B cell (primary cell): Measurements from ENCODE around the gene CAMK1D. TPM values are rescaled to one million over a fixed set of nuclear protein-coding genes. Genes with fewer than 3 reads are reported as not detected.
A peak's percentile ranks its signal among the peaks of the same experiment; 100 is the strongest.

Experiments used
- ATAC-seq: fragments of 200-7000 bp; cut with Tn5 transposase; one replicate; pipeline ENCODE4 v1.10.0; 2021; ENCODE audit warnings: low read depth, mild to moderate bottlenecking, moderate number of reproducible peaks, moderate library complexity
- CTCF ChIA-PET: fragments of 350-600 bp; sonication (Branson Sonifier 250); formaldehyde crosslinking; loops from one replicate; lab custom pipeline; 2021; ENCODE audit warnings: antibody characterized with exemption, inconsistent platforms; lab: Charles Lee
- POLR2A ChIA-PET: fragments of 350-600 bp; sonication (Branson Sonifier 250); formaldehyde crosslinking; loops from one replicate; lab custom pipeline; 2021; ENCODE audit warnings: antibody characterized with exemption; lab: Charles Lee
- DNase-seq: peaks from one replicate; pipeline ENCODE4 v3.0.0; 2013
- H2AFZ ChIP-seq: 2 replicates; pipeline ENCODE4 v1.6.1; 2012; ENCODE audit warnings: mild to moderate bottlenecking, low read depth, low read length; ENCODE audit not compliant: insufficient read depth, poor library complexity, severe bottlenecking
- H3K27ac ChIP-seq, 2 donors: 1 replicate in 1 of 2; 2 replicates in 1 of 2; pipeline ENCODE4 v1.5.1; 2012 to 2013; ENCODE audit warnings: low read length in 2 of 2, mild to moderate bottlenecking in 2 of 2, moderate library complexity in 1 of 2
- H3K27me3 ChIP-seq, 4 experiments: fragments of 200-600 bp in 1 of 4; sonication (generic) in 1 of 4; replicated peaks in 1 of 4; 1 replicate in 2 of 4; 2 replicates in 2 of 4; pipeline versions ENCODE4 v1.6.1 to v1.7.0; 2013 to 2016; ENCODE audit warnings: low read length in 3 of 4, mild to moderate bottlenecking in 2 of 4, mixed read lengths in 1 of 4, moderate library complexity in 1 of 4; ENCODE audit not compliant: insufficient read depth in 4 of 4, control insufficient read depth in 3 of 4; ENCODE audit errors: control extremely low read depth in 1 of 4
- H3K36me3 ChIP-seq, 2 experiments: replicated peaks in 1 of 2; 1 replicate in 1 of 2; 2 replicates in 1 of 2; pipeline versions ENCODE4 v1.6.1 to v1.7.1; 2013; ENCODE audit warnings: low read length in 1 of 2; ENCODE audit not compliant: insufficient read depth in 2 of 2, control insufficient read depth in 1 of 2; ENCODE audit errors: control extremely low read depth in 1 of 2, extremely low read depth in 1 of 2
- H3K4me1 ChIP-seq, 2 donors: fragments of 200-600 bp in 1 of 2; sonication (generic) in 1 of 2; 1 replicate in 1 of 2; 2 replicates in 1 of 2; pipeline versions ENCODE4 v1.5.1 to v1.6.1; 2013 to 2017; ENCODE audit warnings: low read length in 2 of 2; ENCODE audit not compliant: control insufficient read depth in 2 of 2, insufficient read depth in 2 of 2
- H3K4me2 ChIP-seq: replicated peaks from 2 replicates; pipeline ENCODE3; 2012; ENCODE audit warnings: mild to moderate bottlenecking, low read depth, low read length; ENCODE audit not compliant: poor library complexity, severe bottlenecking
- H3K4me3 ChIP-seq, 5 experiments: fragments of 200-600 bp in 1 of 5; sonication (generic) in 1 of 5; 1 replicate in 3 of 5; 2 replicates in 2 of 5; pipeline versions ENCODE4 v1.5.1 to v1.7.0; 2011 to 2016; ENCODE audit warnings: low read length in 4 of 5, mild to moderate bottlenecking in 4 of 5, low read depth in 2 of 5, control low read depth in 1 of 5, moderate library complexity in 1 of 5; ENCODE audit not compliant: insufficient read depth in 1 of 5; ENCODE audit errors: control extremely low read depth in 1 of 5, extremely low read depth in 1 of 5
- H3K79me2 ChIP-seq: fragments of 200-600 bp; sonication (generic); one replicate; pipeline ENCODE4 v1.6.0; 2016; ENCODE audit warnings: low read length; ENCODE audit not compliant: control insufficient read depth, insufficient read depth
- H3K9ac ChIP-seq: fragments of 200-600 bp; sonication (generic); 2 replicates; pipeline ENCODE4 v1.6.1; 2017; ENCODE audit warnings: mild to moderate bottlenecking, low read length, moderate library complexity
- H3K9me3 ChIP-seq, 3 donors: one replicate each; pipeline versions ENCODE4 v1.6.1 to v1.7.1; 2013; ENCODE audit warnings: low read length in 2 of 3; ENCODE audit not compliant: control insufficient read depth in 2 of 3, insufficient read depth in 1 of 3; ENCODE audit errors: control extremely low read depth in 1 of 3
- H4K20me1 ChIP-seq: 2 replicates; pipeline ENCODE4 v1.6.0; 2012; ENCODE audit warnings: mild to moderate bottlenecking, low read length; ENCODE audit not compliant: insufficient read depth, control insufficient read depth, poor library complexity, severe bottlenecking
- H3K27ac Mint-ChIP-seq: one replicate; pipeline ENCODE4 v1.8.0; 2021; ENCODE audit warnings: mixed read lengths
- H3K27me3 Mint-ChIP-seq: one replicate; pipeline ENCODE4 v1.8.0; 2021; ENCODE audit warnings: mixed read lengths
- H3K4me1 Mint-ChIP-seq: one replicate; pipeline ENCODE4 v1.8.0; 2021; ENCODE audit warnings: mixed read lengths
- H3K4me3 Mint-ChIP-seq: one replicate; pipeline ENCODE4 v1.8.0; 2021; ENCODE audit warnings: mixed read lengths
- H3K9me3 Mint-ChIP-seq: one replicate; pipeline ENCODE4 v1.8.0; 2022; ENCODE audit warnings: mixed read lengths; ENCODE audit not compliant: insufficient read depth
- EZH2 ChIP-seq: IDR thresholded peaks from 2 replicates; pipeline ENCODE4 v1.6.1; 2012; ENCODE audit warnings: borderline replicate concordance, low read depth, mild to moderate bottlenecking, moderate library complexity, low read length; ENCODE audit not compliant: insufficient read depth, poor library complexity, severe bottlenecking
- WGBS: methylation state at CpG from one replicate; pipeline ENCODE4 v1.1.5; 2013; ENCODE audit warnings: missing lambda C conversion rate; ENCODE audit not compliant: insufficient coverage; 5-methylcytosine and 5-hydroxymethylcytosine counted together
- intact Hi-C: fragments of 100-400 bp; cut with micrococcal nuclease; formaldehyde crosslinking; loops from one replicate; pipeline ENCODE4 v1.10.0; 2022
- polyA plus RNA-seq: library from polyadenylated mRNA; depleted of rRNA; stranded (reverse); fragments of >200 nt; gene quantifications from 2 replicates; pipeline ENCODE4 v1.2.3, GENCODE V29; 2012
- total RNA-seq, 2 donors: library from RNA; stranded (reverse); fragments of 120-200 nt in 1 of 2; gene quantifications; 1 replicate in 1 of 2; 2 replicates in 1 of 2; pipeline versions ENCODE4 v1.2.3 to v1.2.4, GENCODE V29; 2013 to 2022
- TF ChIP-seq, protein P1 (sequence below): fragments of 200-600 bp; IDR thresholded peaks from one replicate; pipeline ENCODE4 v1.8.0; 2022; ENCODE audit warnings: antibody characterized with exemption, mild to moderate bottlenecking

CAMK1D gene
- total and polyA plus RNA-seq, 2 donors (not counting 1 experiment from before 2014, with no cell fraction given), result 34.1 to 69.7 TPM

GRCh38 chr10:12480440-12480839 is 131.1 kb downstream of the CAMK1D start:
- no peak for DNase-seq
- Histone ChIP-seq H3K9ac (no peak overlapping the region), H3K27me3 (no peaks in the 10 kb centered on the region), H3K9me3 (peaks cover 0 to 13% (median 0%) of the 10 kb centered on the region in 3 donors), H3K4me1 (peaks cover 31 to 42% of the 10 kb centered on the region in 2 donors), H2AFZ (no peak overlapping the region), H3K79me2 (peaks cover 100% of the 10 kb centered on the region), H3K36me3 (peaks cover 2 to 8% of the 10 kb centered on the region in 2 experiments), H4K20me1 (peaks cover 84% of the 10 kb centered on the region), H3K4me2 (no peak overlapping the region), H3K4me3 (no peak overlapping the region), H3K27ac (no peak overlapping the region)
- Mint-ChIP-seq H3K9me3 (no peaks in the 10 kb centered on the region), H3K4me3 (no peak overlapping the region), H3K4me1 (peaks cover 63% of the 10 kb centered on the region), H3K27me3 (no peaks in the 10 kb centered on the region), H3K27ac (peak overlapping the region; percentile 64)
- WGBS, result 100% methylated on average over 1 of the region's 4 CpGs
- TF ChIP-seq, protein P1, sequence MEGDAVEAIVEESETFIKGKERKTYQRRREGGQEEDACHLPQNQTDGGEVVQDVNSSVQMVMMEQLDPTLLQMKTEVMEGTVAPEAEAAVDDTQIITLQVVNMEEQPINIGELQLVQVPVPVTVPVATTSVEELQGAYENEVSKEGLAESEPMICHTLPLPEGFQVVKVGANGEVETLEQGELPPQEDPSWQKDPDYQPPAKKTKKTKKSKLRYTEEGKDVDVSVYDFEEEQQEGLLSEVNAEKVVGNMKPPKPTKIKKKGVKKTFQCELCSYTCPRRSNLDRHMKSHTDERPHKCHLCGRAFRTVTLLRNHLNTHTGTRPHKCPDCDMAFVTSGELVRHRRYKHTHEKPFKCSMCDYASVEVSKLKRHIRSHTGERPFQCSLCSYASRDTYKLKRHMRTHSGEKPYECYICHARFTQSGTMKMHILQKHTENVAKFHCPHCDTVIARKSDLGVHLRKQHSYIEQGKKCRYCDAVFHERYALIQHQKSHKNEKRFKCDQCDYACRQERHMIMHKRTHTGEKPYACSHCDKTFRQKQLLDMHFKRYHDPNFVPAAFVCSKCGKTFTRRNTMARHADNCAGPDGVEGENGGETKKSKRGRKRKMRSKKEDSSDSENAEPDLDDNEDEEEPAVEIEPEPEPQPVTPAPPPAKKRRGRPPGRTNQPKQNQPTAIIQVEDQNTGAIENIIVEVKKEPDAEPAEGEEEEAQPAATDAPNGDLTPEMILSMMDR, result no peak
- TF ChIP-seq EZH2, result no peak
- intact Hi-C loops, result no loop called here
- ChIA-PET CTCF (interaction anchor here (0.6 to 0.7 kb wide), 2 partner anchors 20 to 247 kb away, joined by 4 read pairs; no protein-coding TSS in a partner anchor), POLR2A (no interaction called here)
- no peak for ATAC-seq

DNA sequence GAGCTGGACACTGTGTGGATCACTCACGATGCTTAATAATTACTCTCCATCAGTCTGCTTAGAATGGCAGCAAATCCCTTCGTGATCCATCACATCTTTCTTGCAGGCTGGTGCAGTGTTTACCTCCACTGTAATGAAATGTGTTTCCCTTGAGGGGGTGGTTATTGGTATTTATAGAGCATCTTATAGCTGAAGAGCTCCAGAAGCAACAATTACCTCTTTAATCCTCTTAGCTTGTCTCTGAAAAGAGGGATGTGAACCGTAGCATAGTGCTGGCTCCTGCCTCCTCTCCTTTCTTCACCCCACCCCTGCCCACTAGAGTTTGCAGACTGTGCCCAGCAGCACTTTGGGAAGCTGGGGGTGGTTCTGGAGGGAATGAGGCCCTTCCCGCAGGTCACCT is 132.6 kb downstream of the CAMK1D start:
- peaks cover 80% of the 10 kb centered on the region for H4K20me1 ChIP-seq
- H3K27ac ChIP-seq, result peak overlapping the region; percentile 35 to 41
- peak overlapping the region; percentile 69 for H3K4me3 Mint-ChIP-seq
- H3K4me2 ChIP-seq, result peak overlapping the region; percentile 64
- intact Hi-C loops, result no loop called here
- TF ChIP-seq, protein P1, result no peak
- TF ChIP-seq EZH2, result no peak
- peaks cover 67% of the 10 kb centered on the region for H3K4me1 Mint-ChIP-seq
- no peak for ATAC-seq
- ChIA-PET POLR2A (interaction anchor here (1.1 kb wide), 1 partner anchor 60 kb away, joined by 3 read pairs; no protein-coding TSS in a partner anchor), CTCF (interaction anchor here (0.8 to 1.3 kb wide), 2 partner anchors 175 to 283 kb away, joined by 3 to 5 read pairs; no protein-coding TSS in a partner anchor)
- H3K36me3 ChIP-seq, result peaks cover 0 to 10% of the 10 kb centered on the region in 2 experiments
- H3K27me3 ChIP-seq, result no peaks in the 10 kb centered on the region
- peaks cover 35 to 47% of the 10 kb centered on the region in 2 donors for H3K4me1 ChIP-seq
- H3K79me2 ChIP-seq, result peaks cover 100% of the 10 kb centered on the region
- no peaks in the 10 kb centered on the region for H3K27me3 Mint-ChIP-seq
- WGBS, result no CpG with 5 or more reads among the region's 4 CpGs
- H3K4me3 ChIP-seq, result peak overlapping the region in 4 of 5 experiments; percentile 1 to 28 (median 12)
- DNase-seq, result peak; percentile 31
- H3K9me3 Mint-ChIP-seq, result no peaks in the 10 kb centered on the region
- peaks cover 0 to 13% (median 0%) of the 10 kb centered on the region in 3 donors for H3K9me3 ChIP-seq
- peak overlapping the region; percentile 75 for H3K27ac Mint-ChIP-seq
- peak overlapping the region; percentile 28 for H2AFZ ChIP-seq
- H3K9ac ChIP-seq, result peak overlapping the region; percentile 17
